HEK293 (cell line): ENCODE results near the gene KLHL7.

ENCODE experiments used
- MEIS1 ChIP-seq: sonication (generic); formaldehyde crosslinking; IDR thresholded peaks from 2 replicates; pipeline ENCODE4 v1.8.1; 2022; ENCODE audit warnings: missing genetic modification reagents, mild to moderate bottlenecking, borderline replicate concordance
- ZNF132 ChIP-seq: fragments of 450-650 bp; formaldehyde crosslinking; IDR thresholded peaks from 2 replicates; pipeline ENCODE4 v1.5.1; 2017; ENCODE audit warnings: missing biosample characterization, missing genetic modification characterization, borderline replicate concordance
- ZNF16 ChIP-seq: fragments of 450-650 bp; formaldehyde crosslinking; IDR thresholded peaks from 2 replicates; pipeline ENCODE4 v1.5.1; 2016; ENCODE audit warnings: low read depth, missing biosample characterization, missing genetic modification characterization
- ZNF274 ChIP-seq, 2 experiments: fragments of 200-500 bp in 1 of 2; fragments of 450-650 bp in 1 of 2; sonication (Bioruptor generic) in 1 of 2; formaldehyde crosslinking in 1 of 2; IDR thresholded peaks; 2 replicates each; pipeline versions ENCODE4 v1.5.1 to v1.6.1; 2014 to 2016; ENCODE audit warnings: borderline replicate concordance in 1 of 2, inconsistent platforms in 1 of 2, low read length in 1 of 2, missing biosample characterization in 1 of 2, missing genetic modification characterization in 1 of 2
- ZNF830 ChIP-seq: fragments of 450-650 bp; IDR thresholded peaks from 2 replicates; pipeline ENCODE4 v1.5.0; 2018; ENCODE audit warnings: missing biosample characterization, missing genetic modification characterization, low read depth, mild to moderate bottlenecking, moderate library complexity
- TF ChIP-seq, protein P1 (sequence below): fragments of 450-650 bp; formaldehyde crosslinking; IDR thresholded peaks from 2 replicates; pipeline ENCODE4 v1.5.1; 2016; ENCODE audit warnings: missing biosample characterization, missing genetic modification characterization, borderline replicate concordance
- TF ChIP-seq, protein P2 (sequence below): fragments of 450-650 bp; formaldehyde crosslinking; IDR thresholded peaks from 2 replicates; pipeline ENCODE4 v1.5.1; 2016; ENCODE audit warnings: missing biosample characterization, missing genetic modification characterization
- TF ChIP-seq, protein P3 (sequence below): fragments of 450-650 bp; formaldehyde crosslinking; IDR thresholded peaks from 2 replicates; pipeline ENCODE4 v1.5.1; 2016; ENCODE audit warnings: missing biosample characterization, missing genetic modification characterization

DNA sequence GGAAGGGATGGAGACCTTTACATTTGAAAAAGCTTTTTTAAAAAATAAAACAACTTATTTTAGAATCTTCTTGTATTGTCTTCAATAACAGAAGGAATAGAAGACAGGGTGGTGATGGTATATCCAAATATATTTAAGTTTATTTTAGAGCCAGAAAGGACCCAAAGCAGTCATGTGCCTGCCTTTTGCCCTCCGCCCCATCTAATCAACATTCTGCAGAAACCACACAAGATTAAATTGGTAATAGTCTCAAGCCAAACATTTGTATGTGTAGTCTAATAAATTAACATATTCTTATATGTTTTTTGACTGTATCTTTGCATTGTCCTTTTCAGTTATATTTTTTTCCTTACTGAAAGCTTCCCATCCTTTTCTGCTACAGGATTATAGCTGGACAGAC is 59.7 kb downstream of the KLHL7 start:
- TF ChIP-seq, protein P1, sequence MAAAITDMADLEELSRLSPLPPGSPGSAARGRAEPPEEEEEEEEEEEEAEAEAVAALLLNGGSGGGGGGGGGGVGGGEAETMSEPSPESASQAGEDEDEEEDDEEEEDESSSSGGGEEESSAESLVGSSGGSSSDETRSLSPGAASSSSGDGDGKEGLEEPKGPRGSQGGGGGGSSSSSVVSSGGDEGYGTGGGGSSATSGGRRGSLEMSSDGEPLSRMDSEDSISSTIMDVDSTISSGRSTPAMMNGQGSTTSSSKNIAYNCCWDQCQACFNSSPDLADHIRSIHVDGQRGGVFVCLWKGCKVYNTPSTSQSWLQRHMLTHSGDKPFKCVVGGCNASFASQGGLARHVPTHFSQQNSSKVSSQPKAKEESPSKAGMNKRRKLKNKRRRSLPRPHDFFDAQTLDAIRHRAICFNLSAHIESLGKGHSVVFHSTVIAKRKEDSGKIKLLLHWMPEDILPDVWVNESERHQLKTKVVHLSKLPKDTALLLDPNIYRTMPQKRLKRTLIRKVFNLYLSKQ (tag by site-specific recombination), result no peak
- no peak for TF ChIP-seq ZNF132 (tag by site-specific recombination)
- TF ChIP-seq, protein P2, sequence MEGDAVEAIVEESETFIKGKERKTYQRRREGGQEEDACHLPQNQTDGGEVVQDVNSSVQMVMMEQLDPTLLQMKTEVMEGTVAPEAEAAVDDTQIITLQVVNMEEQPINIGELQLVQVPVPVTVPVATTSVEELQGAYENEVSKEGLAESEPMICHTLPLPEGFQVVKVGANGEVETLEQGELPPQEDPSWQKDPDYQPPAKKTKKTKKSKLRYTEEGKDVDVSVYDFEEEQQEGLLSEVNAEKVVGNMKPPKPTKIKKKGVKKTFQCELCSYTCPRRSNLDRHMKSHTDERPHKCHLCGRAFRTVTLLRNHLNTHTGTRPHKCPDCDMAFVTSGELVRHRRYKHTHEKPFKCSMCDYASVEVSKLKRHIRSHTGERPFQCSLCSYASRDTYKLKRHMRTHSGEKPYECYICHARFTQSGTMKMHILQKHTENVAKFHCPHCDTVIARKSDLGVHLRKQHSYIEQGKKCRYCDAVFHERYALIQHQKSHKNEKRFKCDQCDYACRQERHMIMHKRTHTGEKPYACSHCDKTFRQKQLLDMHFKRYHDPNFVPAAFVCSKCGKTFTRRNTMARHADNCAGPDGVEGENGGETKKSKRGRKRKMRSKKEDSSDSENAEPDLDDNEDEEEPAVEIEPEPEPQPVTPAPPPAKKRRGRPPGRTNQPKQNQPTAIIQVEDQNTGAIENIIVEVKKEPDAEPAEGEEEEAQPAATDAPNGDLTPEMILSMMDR (tag by site-specific recombination), result no peak
- TF ChIP-seq, protein P3, sequence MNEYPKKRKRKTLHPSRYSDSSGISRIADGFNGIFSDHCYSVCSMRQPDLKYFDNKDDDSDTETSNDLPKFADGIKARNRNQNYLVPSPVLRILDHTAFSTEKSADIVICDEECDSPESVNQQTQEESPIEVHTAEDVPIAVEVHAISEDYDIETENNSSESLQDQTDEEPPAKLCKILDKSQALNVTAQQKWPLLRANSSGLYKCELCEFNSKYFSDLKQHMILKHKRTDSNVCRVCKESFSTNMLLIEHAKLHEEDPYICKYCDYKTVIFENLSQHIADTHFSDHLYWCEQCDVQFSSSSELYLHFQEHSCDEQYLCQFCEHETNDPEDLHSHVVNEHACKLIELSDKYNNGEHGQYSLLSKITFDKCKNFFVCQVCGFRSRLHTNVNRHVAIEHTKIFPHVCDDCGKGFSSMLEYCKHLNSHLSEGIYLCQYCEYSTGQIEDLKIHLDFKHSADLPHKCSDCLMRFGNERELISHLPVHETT, result no peak
- TF ChIP-seq ZNF16 (tag by site-specific recombination), result no peak
- TF ChIP-seq ZNF830, result no peak
- no peak for TF ChIP-seq ZNF274 (IDR thresholded peaks at IDR 0.05; ENCODE audit: low read length)
- TF ChIP-seq ZNF274 (tag by site-specific recombination; IDR thresholded peaks at IDR 0.05; ENCODE audit: borderline replicate concordance), result no peak
- TF ChIP-seq MEIS1 (CRISPR knock-in tag), result no peak
